SK-MEL-5 (cell line): ENCODE data around the gene PABPN1L. TPM values are rescaled to one million over a fixed set of nuclear protein-coding genes. Genes with fewer than 3 reads are reported as not detected.

Source experiments
- DNase-seq: peaks from one replicate; pipeline ENCODE4 v3.0.0-alpha.2; 2016; ENCODE audit warnings: low read depth, low spot score
- in situ Hi-C: cut with HindIII; loops from 2 replicates; pipeline ENCODE4 v1.10.0; 2016; ENCODE audit warnings: low sequenced_read_pairs, high pct_unique_total_duplicates, low pct_unique_long_range_greater_than_20kb
- total RNA-seq: library from RNA; depleted of rRNA; stranded (reverse); fragments of >200 nt; shearing (Covaris generic); gene quantifications from 2 replicates; pipeline ENCODE4 v1.2.3, GENCODE V29; 2014

PABPN1L gene
- total RNA-seq, 1 experiment from 2014 or later: not detected

DNA sequence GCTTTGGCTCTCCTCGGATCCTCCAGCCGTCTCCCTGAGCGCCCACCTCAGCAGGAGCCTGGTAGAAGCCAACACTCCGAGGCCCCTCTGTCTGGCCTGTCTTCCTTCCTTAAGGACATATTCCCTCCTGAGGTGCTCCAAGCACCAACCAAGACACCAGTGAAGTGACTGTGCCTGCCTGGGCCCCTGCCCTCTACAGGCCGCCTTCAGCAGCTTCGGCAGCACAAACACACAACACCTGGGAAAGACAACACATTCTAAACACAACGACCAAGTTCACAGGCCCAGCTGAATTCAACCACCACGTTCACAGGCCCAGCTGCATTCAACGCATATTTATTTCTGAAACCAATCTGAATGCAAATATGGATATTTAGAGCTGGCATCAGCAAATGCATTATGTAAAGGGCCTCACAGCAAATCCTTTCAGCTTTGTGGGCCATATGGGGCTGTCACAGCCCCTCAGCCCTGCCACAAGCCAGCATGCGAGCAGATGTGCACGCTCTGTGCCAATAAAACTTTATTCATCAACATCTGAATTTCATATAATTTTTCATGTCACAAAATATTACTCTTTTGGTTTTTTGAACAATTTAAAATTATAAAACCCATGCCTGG is 21.9 kb downstream of the PABPN1L start:
- no peak for DNase-seq
- in situ Hi-C loops: no loop called here

DNA sequence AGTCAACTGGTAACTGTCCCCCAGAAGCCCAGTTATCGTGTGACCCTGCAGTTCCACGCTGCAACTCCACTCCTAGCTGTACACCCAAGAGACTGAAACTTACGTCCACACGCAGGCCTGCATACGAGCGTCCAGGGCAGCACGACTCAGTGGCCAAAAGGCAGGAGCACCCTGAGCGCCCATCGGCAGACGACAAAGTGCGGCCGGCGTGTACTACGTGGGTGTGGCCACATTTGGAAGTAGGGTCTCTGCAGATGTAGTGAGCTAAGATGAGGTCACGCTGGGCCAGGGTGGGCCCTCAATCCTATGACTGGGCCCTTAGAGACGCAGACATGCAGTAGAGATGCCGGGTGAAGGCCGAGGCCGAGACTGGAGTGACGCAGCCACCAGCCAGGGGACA is 23.2 kb downstream of the PABPN1L start:
- DNase-seq: no peak
- in situ Hi-C loops: no loop called here

DNA sequence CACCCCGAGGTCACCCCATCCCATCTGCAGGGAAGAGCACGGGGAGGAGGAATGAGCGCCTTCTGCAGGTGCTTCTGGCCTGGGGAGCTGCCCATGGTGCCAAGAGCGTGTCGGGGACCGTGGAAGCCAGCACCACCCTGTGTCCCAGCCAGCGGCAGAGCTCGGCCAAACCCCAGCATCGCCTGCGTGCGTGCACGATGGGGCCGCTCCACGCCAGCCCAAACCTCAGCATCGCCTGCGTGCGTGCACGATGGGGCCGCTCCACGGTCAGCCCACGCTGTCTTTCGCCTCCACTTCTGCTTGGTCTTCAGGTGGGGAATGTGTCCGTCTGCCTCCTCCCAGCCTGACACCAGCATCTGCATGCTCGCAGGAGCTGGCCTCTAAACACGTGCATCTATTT is 23.7 kb downstream of the PABPN1L start:
- in situ Hi-C loops: no loop called here
- no peak for DNase-seq

DNA sequence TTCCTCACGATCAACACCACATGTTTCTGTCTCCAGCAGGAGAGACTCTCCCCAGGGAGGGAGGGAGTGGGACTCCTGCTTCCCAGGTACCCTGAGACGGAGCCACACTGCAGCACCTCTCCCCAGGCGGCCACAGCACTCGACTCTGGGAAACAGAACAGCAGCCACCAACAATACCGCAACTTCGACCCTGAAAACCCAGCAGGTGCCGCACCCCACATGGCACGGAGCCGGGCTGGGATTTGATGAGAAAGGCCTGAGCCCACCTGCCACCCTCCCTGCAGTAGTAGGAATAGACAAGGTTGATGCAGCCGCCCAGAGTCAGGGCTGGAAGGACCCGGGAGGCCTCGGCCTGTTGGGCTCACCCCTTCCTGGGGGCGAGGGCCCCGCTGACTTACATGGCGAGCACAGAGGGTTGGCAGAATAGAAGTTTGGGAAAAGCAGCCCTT is 24.1 kb downstream of the PABPN1L start:
- DNase-seq: no peak
- in situ Hi-C loops: no loop called here

DNA sequence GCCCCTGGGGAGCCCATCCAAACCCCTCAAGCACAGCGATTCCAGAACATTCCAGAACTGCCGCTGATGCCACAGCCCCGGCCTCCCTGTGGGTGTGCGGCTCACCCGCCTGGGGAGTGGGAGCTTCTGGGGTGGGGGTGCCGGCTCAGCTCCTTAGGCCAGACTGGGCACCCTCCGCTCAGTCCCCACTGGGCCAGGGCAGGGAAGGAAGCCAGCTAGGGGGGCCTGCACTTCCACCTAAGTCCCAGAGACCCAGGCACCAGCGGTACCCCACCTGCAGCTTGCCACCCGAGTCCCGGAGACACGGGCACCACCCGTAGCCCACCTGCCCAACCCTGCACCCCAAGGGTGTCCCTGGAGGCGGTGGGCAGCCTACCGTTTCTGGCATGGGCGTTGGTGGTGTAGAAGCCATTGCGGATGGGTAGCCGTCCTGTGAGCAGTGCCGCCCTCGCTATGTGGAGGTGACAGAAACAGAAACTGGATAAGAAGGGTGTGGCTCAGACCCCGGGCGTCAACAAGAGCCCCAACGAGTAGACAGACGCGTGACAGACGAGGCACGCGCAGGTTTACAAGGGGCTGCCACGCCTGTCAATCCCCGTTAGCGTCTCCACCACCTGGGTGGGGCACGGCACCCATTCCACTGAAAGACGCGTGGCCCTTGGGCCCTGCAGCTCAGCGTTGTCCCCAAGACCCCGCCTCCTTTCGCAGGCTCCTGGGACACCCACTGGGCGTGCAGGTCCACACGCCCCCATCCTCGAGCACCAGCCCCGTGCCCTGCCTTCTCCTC is 24.7 kb downstream of the PABPN1L start:
- no peak for DNase-seq
- in situ Hi-C loops: no loop called here

DNA sequence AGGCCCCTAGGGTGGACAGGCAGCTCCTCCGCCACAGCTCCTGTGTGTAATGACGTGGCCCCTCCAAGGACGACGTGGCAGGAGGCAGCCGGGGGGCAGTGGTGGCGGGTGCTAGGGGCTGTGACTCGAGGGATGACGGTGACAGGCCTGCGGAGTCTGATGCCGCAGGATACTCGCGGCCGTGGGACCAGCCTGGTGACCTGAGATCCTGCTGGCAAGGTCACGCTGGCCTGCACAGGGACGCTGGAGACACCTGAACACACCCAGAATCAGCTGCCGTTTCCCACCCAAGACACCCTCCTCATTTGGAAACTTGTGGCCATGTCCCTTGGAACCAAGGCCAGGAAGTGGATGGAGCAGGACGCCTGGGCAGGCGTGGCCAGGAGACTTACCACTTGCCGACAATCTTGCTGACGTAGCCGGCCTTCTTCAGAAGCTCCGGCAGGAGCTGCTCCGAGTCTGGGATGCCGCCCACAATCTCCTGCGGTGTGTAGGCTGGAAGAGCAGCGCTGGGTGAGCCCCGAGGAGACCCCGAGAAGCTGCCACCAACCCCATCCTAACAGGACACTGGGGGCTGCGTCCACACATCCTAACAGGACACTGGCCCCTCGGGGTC is 25.8 kb downstream of the PABPN1L start:
- DNase-seq: no peak
- in situ Hi-C loops: no loop called here

DNA sequence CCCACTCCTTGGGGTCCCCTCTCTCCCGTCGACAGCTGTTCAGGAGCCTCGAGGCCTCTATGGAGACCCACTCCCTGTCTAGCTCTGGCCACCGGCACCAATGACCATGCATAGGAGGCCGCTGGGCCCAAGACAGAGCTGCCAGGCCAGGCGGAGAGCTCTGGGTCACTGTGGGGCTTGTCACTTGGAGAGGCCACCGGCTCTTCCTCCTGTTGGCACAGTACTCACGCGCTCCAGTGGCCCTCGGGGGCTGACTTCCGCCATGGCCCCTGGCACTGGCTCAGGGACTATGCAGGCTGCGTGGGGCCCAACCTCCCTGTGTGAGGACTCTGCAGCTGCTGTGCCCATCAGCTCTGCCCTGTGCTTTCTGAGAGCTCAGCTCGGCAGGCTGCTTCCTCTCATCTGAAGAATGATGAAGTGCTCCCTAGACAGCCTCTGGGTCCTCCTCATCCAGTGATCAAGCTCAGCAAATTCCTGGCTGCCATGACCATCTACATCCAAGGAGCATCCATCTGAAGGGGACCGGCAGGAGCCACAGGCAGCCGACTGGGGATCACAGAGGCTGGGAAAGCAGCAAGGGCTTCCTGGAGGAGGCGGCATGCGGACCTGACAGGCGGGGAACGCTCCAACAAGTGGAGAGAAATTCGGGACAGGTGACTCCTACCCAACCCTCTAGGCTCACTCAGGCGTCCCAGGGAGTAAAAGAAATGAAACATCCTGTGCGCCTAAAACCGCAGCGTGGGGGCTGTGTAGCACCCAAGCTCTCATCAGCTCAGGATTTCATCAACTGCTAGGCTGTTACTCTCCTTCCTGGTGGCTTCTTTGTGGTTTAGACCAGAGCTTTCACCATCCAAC is 26.5 kb downstream of the PABPN1L start:
- DNase-seq: no peak
- in situ Hi-C loops: no loop called here

DNA sequence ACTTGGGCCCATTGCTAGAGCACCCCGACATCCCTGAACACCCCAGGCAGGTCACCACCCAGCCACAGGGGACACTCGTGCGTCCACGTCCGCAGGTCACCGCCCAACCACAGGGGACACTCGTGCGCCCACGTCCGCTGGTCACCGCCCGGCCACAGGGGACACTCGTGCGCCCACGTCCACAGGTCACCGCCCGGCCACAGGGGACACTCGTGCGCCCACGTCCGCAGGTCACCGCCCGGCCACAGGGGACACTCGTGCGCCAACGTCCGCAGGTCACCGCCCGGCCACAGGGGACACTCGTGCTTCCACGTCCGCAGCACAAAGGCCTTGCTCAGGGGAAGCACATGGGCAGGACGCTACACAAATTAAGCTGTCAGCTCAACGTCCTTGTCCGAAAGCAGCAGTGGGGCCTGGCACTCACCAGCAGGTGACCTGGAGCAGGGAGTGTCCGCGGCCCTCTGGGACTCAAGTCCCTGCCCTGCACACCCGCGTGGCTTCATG is 27.4 kb downstream of the PABPN1L start:
- in situ Hi-C loops: no loop called here
- no peak for DNase-seq

DNA sequence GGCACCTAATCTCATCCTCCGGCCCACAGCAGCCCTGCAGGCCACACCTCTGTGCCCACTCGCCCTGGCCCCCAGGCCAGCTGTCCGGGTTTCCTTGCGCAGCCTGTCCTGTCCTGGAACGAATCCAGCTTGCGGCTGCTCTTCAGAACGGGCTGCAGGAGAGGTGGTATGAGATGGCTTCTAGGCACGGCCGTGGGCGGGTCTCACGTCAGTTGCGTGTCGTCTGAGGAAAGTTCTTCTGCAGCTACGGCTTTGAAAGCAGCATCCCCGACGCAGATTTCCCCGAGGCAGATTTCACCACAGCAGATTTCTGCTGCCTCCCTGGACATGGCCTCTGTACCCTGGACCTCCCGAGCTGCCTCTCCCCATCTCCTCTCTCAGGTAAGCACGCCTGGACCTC is 27.9 kb downstream of the PABPN1L start:
- DNase-seq: no peak
- in situ Hi-C loops: no loop called here

DNA sequence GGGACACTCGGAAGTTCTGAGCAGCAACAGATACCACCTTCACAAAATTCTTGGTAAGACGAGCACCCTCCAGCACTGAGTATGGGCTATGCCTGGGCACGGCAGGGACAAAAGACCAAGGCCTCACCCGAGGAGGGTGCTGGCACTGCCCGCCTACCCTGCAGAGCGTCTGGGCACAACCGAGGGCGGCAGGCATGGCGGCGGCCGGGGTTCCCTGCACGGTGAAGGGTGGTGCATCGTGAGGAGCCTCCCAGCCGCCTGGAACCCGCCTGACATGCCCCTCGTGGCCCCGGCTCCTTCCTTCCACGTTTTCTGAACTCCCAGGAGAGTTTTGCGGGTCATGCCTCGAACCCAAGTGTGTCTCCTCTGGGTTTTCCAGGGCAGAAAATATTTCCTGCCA is 28.7 kb downstream of the PABPN1L start:
- no peak for DNase-seq
- in situ Hi-C loops: no loop called here

DNA sequence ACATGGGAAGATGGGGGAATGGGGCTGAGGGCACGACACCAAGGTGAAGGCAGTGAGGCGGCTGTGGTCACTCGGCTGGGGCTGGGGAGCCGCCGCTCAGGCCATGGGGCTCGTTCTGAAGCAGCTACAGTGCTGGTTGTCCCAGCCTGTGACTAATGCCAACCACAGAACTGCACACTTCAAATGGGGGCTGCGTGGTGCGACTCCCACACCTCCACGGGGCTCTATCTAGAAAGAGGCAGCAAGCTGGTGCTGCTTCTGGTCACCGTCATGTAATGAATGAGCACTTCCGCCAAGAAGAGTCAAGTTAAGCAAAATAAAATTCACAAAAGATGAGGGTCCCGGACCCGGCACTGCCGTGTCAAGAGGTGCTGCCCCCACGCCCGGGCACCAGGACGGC is 29.7 kb downstream of the PABPN1L start:
- no peak for DNase-seq
- in situ Hi-C loops: no loop called here

DNA sequence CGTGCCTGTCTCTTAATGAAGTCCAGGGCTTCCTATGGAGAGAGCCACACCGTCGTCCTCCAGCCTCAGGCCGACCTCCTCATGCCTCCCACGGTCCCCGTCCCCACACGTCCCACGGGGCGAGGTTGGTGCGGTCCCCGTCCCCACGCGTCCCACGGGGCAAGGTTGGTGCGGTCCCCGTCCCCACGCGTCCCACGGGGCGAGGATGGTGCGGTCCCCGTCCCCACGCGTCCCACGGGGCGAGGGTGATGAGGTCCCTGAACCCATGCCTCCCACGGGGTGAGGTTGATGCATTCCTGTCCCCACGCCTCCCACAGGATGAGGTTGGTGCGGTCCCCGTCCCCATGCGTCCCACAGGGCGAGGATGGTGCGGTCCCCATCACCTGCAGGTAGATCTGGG is 30.6 kb downstream of the PABPN1L start:
- no peak for DNase-seq
- in situ Hi-C loops: no loop called here

DNA sequence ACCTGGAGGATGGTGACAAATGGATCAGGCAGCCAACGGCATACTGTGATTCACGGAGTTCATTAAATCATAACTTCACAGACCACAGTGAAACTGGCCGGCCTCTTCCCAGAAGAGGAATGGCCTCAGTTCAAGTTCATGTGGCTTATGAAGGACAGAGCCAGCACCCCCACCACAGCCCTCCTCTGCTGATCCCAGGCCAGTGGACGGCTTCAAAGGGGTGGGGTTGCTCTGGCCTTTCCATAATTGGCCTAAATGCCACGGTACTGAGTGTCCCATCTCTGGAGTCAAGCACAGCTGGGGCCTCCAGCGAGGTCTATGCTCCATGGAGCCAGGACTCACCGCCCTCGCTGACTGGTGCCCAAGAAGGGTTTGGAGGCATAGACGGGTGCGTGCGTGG is 31.1 kb downstream of the PABPN1L start:
- no peak for DNase-seq
- in situ Hi-C loops: no loop called here

DNA sequence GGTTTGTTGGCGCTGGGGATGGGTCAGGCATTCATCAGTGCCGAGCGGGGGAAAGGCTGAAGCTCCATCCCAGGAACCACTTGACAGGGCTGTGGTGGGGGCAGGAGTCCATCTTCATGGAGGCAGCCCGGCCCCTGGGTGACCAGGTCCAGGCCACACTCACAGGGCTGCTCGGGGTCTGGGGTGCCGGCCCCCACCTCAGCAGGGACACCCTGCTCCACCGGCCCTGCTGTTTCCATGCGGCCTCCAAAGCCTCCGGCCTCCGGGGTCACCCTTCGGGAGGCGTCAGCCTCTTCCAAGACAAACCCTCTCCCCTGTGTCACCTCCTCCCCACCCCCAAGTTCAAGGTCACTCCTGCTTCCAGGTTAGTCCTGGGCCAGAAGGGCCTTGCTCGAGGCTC is 31.8 kb downstream of the PABPN1L start:
- in situ Hi-C loops: no loop called here
- no peak for DNase-seq

DNA sequence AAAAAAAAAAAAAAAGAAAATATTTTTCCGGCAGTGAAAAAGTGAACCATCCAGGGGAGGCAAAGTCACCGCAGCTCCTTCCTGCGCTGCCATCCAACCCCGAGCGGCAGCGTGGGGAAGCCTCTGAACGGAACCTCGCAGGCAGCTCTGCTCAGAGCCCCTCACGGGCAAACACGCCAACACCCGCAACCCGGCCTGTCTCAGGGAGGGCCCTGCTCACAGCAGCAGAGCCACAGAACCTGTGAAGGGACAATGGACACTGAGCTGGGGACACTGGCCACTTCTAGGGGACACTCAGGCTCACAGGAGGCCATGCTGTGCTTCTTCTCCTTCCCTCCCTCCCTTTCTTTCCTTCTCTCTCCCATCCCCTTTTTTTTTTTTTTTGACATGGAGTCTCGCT is 33.4 kb downstream of the PABPN1L start:
- in situ Hi-C loops: no loop called here

DNA sequence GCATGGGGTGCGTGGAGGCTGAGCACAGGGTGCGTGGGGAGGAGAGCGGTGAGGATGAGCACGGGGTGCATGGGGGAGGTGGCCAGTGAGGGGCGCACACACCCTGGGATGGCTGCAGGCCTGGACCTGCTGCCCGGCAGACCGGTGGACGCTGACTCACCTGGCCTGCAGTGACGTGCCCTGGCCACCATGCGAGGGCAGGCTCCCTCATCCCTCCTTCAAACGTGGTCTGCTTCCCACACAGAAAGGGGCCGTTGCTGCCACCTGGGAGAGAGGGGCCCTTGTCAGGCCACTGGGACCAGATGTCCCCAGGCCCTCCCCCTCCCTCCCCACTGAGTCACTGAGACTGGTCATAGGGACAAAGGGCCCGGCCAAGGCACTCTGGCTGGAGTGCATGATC is 34.6 kb downstream of the PABPN1L start:
- no peak for DNase-seq
- in situ Hi-C loops: no loop called here

More for the DNA sequence above, 33.4 kb downstream of the PABPN1L start:
- DNase-seq: no peak

DNA sequence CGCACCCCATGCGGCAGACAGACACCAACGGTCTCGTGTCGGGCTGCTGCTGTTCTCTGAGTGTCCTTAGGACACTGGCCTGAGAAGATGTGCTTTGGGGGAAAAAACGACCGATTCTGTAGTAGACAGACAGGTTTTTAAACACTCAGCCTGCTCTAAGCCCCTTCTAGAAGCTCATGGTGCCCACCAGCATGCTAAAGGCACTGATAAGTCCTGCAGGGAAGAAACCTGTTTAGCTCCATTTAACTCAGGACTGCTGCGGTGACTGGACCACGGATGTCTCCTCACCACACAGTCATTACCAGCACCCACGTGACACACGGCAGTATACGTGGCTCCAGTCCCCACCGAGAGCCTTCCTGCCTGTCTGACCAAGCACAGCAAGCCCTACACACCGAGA is 35.7 kb downstream of the PABPN1L start:
- in situ Hi-C loops: no loop called here
- no peak for DNase-seq

DNA sequence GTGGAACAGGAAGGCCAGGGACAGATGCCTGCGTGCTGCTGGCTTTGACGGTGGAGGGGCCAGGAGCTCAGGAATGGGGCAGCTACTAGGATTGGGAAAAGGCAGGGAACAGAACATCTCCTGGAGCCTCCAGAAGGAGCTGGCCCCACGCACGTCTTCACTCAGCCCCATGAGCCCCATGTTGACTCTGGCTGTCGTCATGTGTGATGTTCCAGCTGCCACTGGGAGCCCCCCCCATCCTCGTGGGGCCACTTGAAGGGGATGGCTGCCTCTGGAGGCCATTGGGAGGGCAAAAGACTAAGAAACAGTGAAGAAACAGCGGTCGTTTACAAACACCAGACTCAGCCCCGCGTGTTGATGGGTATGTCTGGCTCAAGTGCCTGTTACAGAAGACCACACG is 36.2 kb downstream of the PABPN1L start:
- in situ Hi-C loops: no loop called here

More for the DNA sequence above, 36.2 kb downstream of the PABPN1L start:
- DNase-seq: no peak
